HepG2 (cell line): ENCODE results near the gene SLC25A22. TPM values are rescaled to one million over a fixed set of nuclear protein-coding genes. Genes with fewer than 3 reads are reported as not detected.

Experiments used
- ARID3A ChIP-seq: IDR thresholded peaks from 2 replicates; pipeline ENCODE4 v1.6.1; 2012; ENCODE audit warnings: low read depth, low read length, improper control_type of control experiment
- HNF4A ChIP-seq: sonication (generic); formaldehyde crosslinking; IDR thresholded peaks from 2 replicates; pipeline ENCODE4 v1.4.0; 2020; ENCODE audit warnings: missing genetic modification reagents
- KDM1A ChIP-seq: IDR thresholded peaks from 2 replicates; pipeline ENCODE4 v1.6.1; 2016; ENCODE audit warnings: missing compliant biosample characterization
- MEIS1 ChIP-seq: sonication (generic); formaldehyde crosslinking; IDR thresholded peaks from 2 replicates; pipeline ENCODE4 v1.9.0; 2021; ENCODE audit warnings: mild to moderate bottlenecking, missing genetic modification reagents, moderate library complexity, borderline replicate concordance
- PAF1 ChIP-seq: IDR thresholded peaks from 2 replicates; pipeline ENCODE4 v1.6.1; 2016; ENCODE audit warnings: missing genetic modification reagents, missing compliant biosample characterization
- RARG ChIP-seq: sonication (generic); formaldehyde crosslinking; IDR thresholded peaks from 2 replicates; pipeline ENCODE4 v1.4.0; 2020; ENCODE audit warnings: low read depth, mild to moderate bottlenecking, missing genetic modification reagents
- SOX6 ChIP-seq, 2 experiments: fragments of 450-650 bp in 1 of 2; sonication (generic) in 1 of 2; formaldehyde crosslinking in 1 of 2; IDR thresholded peaks; 2 replicates each; pipeline versions ENCODE4 v1.4.0 to v1.6.1; 2017 to 2020; ENCODE audit warnings: antibody characterized with exemption in 1 of 2, mild to moderate bottlenecking in 1 of 2, missing genetic modification reagents in 1 of 2
- SRY ChIP-seq: sonication (generic); formaldehyde crosslinking; IDR thresholded peaks from 2 replicates; pipeline ENCODE4 v1.8.0; 2022; ENCODE audit warnings: mild to moderate bottlenecking, missing genetic modification reagents
- TOE1 ChIP-seq: sonication (generic); formaldehyde crosslinking; IDR thresholded peaks from 2 replicates; pipeline ENCODE4 v1.4.0; 2020; ENCODE audit warnings: mild to moderate bottlenecking, missing genetic modification reagents
- ZBTB26 ChIP-seq: IDR thresholded peaks from 2 replicates; pipeline ENCODE4 v1.6.1; 2016; ENCODE audit warnings: missing compliant biosample characterization, missing genetic modification reagents, borderline replicate concordance
- ZFP36 ChIP-seq: fragments of 150-350 bp; IDR thresholded peaks from 2 replicates; pipeline ENCODE4 v1.6.1; 2018; ENCODE audit warnings: borderline replicate concordance, low read length, low read depth; ENCODE audit not compliant: partially characterized antibody
- ZFX ChIP-seq: sonication (generic); formaldehyde crosslinking; IDR thresholded peaks from 2 replicates; pipeline ENCODE4 v1.4.0; 2020; ENCODE audit warnings: mild to moderate bottlenecking, low read depth, missing genetic modification reagents, moderate library complexity
- ZMAT3 ChIP-seq: sonication (generic); formaldehyde crosslinking; conservative IDR thresholded peaks from 2 replicates; pipeline ENCODE4 v1.7.0; 2021; ENCODE audit warnings: missing genetic modification reagents
- ZNF280D ChIP-seq: sonication (generic); formaldehyde crosslinking; IDR thresholded peaks from 2 replicates; pipeline ENCODE4 v1.5.1; 2020; ENCODE audit warnings: mild to moderate bottlenecking, missing genetic modification reagents
- ZNF329 ChIP-seq: sonication (generic); formaldehyde crosslinking; IDR thresholded peaks from 2 replicates; pipeline ENCODE4 v1.9.0; 2021; ENCODE audit warnings: low read depth, mild to moderate bottlenecking, missing genetic modification reagents
- ZNF383 ChIP-seq: sonication (generic); formaldehyde crosslinking; IDR thresholded peaks from 2 replicates; pipeline ENCODE4 v1.4.0; 2020; ENCODE audit warnings: missing genetic modification reagents, mild to moderate bottlenecking, borderline replicate concordance
- ZNF484 ChIP-seq: sonication (generic); formaldehyde crosslinking; IDR thresholded peaks from 2 replicates; pipeline ENCODE4 v1.5.1; 2020; ENCODE audit warnings: mild to moderate bottlenecking, low read depth, missing genetic modification reagents, borderline replicate concordance
- ZNF609 ChIP-seq: sonication (generic); formaldehyde crosslinking; IDR thresholded peaks from 2 replicates; pipeline ENCODE4 v1.4.0; 2020; ENCODE audit warnings: mild to moderate bottlenecking, missing genetic modification reagents, borderline replicate concordance
- polyA plus RNA-seq, 8 experiments: library from polyadenylated mRNA; depleted of rRNA in 3 of 8; stranded (reverse) in 7 of 8; unstranded in 1 of 8; fragments of >200 nt; fragmentation: Illumina TruSeq in 4 of 8; extraction: Trizol in 4 of 8; gene quantifications; 2 replicates each; pipeline versions ENCODE4 v1.2.1 to v1.2.3, GENCODE V29; 2011 to 2016; ENCODE audit warnings: low read depth in 4 of 8, missing spikeins in 1 of 8, mixed read lengths in 1 of 8; ENCODE audit not compliant: insufficient read depth in 1 of 8
- total RNA-seq, 5 experiments: library from RNA; depleted of rRNA; stranded (reverse); fragments of >200 nt; fragmentation: Illumina TruSeq; extraction: Trizol; gene quantifications; 2 replicates each; pipeline ENCODE4 v1.2.3, GENCODE V29; 2016; ENCODE audit warnings: low read depth in 1 of 5

Gene SLC25A22
- total and polyA plus RNA-seq, 2 of the 13 experiments (the other 11 are each of a cell fraction or from before 2014, with no cell fraction given): 12.4 to 19.2 TPM

GRCh38 chr11:798093-798713, at the start of gene SLC25A22 (continued):
- TF ChIP-seq ZNF609 (CRISPR knock-in tag): no peak
- TF ChIP-seq ZNF484 (CRISPR knock-in tag): no peak
- TF ChIP-seq PAF1: no peak
- TF ChIP-seq ZNF280D (CRISPR knock-in tag): no peak
- no peak for TF ChIP-seq SOX6 (IDR thresholded peaks at IDR 0.05)
- no peak for TF ChIP-seq SOX6 (CRISPR knock-in tag; IDR thresholded peaks at IDR 0.05)
- TF ChIP-seq ZBTB26: no peak
- TF ChIP-seq ZFX (CRISPR knock-in tag): no peak
- TF ChIP-seq ZNF383 (CRISPR knock-in tag): no peak
- TF ChIP-seq HNF4A (CRISPR knock-in tag): no peak
- TF ChIP-seq ARID3A: no peak
- no peak for TF ChIP-seq ZMAT3 (CRISPR knock-in tag)
- TF ChIP-seq MEIS1 (CRISPR knock-in tag): no peak
- no peak for TF ChIP-seq ZNF329 (CRISPR knock-in tag)
- TF ChIP-seq TOE1 (CRISPR knock-in tag): no peak
- no peak for TF ChIP-seq SRY (CRISPR knock-in tag)
- TF ChIP-seq ZFP36: no peak
- TF ChIP-seq KDM1A (CRISPR knock-in tag): no peak
- TF ChIP-seq RARG (CRISPR knock-in tag): no peak
